Osteocyte (in vitro differentiated cells): Measurements from ENCODE around the gene LPAR3. TPM values are rescaled to one million over a fixed set of nuclear protein-coding genes. Genes with fewer than 3 reads are reported as not detected.

Experiments
- DNase-seq: peaks from one replicate; pipeline ENCODE4 v3.0.0; 2021; ENCODE audit warnings: mixed read lengths; ENCODE audit not compliant: unreplicated experiment; ENCODE audit errors: extremely low spot score
- H3K27ac Mint-ChIP-seq: one replicate; pipeline ENCODE4 v1.8.0; 2021; ENCODE audit warnings: mild to moderate bottlenecking, mixed read lengths; ENCODE audit not compliant: unreplicated experiment
- H3K27me3 Mint-ChIP-seq: one replicate; pipeline ENCODE4 v1.8.0; 2021; ENCODE audit warnings: mixed read lengths; ENCODE audit not compliant: unreplicated experiment
- H3K36me3 Mint-ChIP-seq: one replicate; pipeline ENCODE4 v1.8.0; 2021; ENCODE audit warnings: mixed read lengths; ENCODE audit not compliant: unreplicated experiment
- H3K4me1 Mint-ChIP-seq: one replicate; pipeline ENCODE4 v1.8.0; 2021; ENCODE audit warnings: mixed read lengths; ENCODE audit not compliant: unreplicated experiment
- H3K4me3 Mint-ChIP-seq: one replicate; pipeline ENCODE4 v1.8.0; 2021; ENCODE audit warnings: mild to moderate bottlenecking, moderate library complexity, mixed read lengths; ENCODE audit not compliant: unreplicated experiment
- H3K9me3 Mint-ChIP-seq: one replicate; pipeline ENCODE4 v1.8.0; 2021; ENCODE audit warnings: mixed read lengths; ENCODE audit not compliant: unreplicated experiment
- total RNA-seq: library from RNA; stranded (reverse); gene quantifications from 2 replicates; pipeline ENCODE4 v1.2.1, GENCODE V29; 2021
- TF ChIP-seq, protein P1 (sequence below): fragments of 200-600 bp; sonication (generic); IDR thresholded peaks from 2 replicates; pipeline ENCODE4 v1.5.0; 2021; ENCODE audit warnings: antibody characterized with exemption, mild to moderate bottlenecking, moderate library complexity

The LPAR3 gene
- total RNA-seq, 1 donor from 2014 or later = not detected

DNA sequence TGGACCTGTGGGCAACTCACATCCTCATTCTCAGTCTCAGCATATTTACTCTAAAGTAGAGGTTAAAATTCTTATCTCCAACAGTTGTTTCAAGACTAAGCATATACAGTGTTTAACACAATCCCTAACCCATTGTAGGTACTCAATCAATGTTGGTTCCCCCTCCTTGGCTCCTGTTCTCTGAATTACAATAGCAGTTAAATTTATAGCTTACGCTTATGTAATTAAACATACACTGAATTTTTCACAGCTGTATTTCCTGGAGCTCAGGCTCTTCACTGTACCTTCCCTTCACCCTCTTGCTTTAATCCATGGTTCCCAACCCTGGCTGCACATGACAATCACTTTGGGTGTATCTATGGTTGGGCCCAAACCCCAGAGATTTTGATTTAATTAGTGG is 89.4 kb downstream of the LPAR3 start:
- DNase-seq = no peak
- H3K4me1 Mint-ChIP-seq = no peaks in the 10 kb centered on the region
- H3K27ac Mint-ChIP-seq = no peak overlapping the region
- no peaks in the 10 kb centered on the region for H3K9me3 Mint-ChIP-seq
- no peak overlapping the region for H3K4me3 Mint-ChIP-seq
- no peaks in the 10 kb centered on the region for H3K36me3 Mint-ChIP-seq
- peaks cover 28% of the 10 kb centered on the region for H3K27me3 Mint-ChIP-seq
- TF ChIP-seq, protein P1, sequence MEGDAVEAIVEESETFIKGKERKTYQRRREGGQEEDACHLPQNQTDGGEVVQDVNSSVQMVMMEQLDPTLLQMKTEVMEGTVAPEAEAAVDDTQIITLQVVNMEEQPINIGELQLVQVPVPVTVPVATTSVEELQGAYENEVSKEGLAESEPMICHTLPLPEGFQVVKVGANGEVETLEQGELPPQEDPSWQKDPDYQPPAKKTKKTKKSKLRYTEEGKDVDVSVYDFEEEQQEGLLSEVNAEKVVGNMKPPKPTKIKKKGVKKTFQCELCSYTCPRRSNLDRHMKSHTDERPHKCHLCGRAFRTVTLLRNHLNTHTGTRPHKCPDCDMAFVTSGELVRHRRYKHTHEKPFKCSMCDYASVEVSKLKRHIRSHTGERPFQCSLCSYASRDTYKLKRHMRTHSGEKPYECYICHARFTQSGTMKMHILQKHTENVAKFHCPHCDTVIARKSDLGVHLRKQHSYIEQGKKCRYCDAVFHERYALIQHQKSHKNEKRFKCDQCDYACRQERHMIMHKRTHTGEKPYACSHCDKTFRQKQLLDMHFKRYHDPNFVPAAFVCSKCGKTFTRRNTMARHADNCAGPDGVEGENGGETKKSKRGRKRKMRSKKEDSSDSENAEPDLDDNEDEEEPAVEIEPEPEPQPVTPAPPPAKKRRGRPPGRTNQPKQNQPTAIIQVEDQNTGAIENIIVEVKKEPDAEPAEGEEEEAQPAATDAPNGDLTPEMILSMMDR = no peak

DNA sequence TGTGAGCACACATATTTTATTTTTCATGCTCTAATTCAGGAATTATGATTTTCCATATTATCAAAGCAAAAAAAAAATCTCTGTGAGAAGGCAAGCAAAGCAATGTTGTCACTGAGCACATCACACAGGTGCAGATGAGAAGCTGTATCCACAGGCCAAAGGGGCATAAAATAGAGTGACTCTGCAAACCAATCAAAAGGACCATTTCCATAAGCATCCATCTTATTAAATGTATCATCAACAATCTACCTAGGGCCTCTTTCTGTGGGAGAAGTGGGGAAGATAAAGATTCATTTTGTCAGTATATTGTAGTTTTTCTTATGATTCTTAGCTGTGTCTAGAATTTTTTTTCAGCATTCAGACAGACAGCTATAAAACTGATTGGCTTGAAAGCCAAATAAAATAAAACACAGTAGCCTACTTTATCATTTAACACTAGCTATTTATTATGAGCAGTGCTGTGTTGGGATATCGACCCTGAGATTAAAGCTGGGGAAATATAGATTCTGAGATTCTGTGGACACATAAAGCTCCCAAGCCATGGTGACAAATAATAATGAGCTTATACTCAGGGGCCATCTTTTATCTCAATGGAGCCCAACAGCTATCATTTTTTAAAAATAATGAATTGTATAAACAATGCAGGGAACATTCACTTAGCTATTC is 90.3 kb downstream of the LPAR3 start:
- no peak for DNase-seq
- Mint-ChIP-seq H3K9me3 (no peaks in the 10 kb centered on the region), H3K4me1 (no peaks in the 10 kb centered on the region), H3K27me3 (peaks cover 21% of the 10 kb centered on the region), H3K4me3 (no peak overlapping the region), H3K36me3 (no peaks in the 10 kb centered on the region), H3K27ac (no peak overlapping the region)
- TF ChIP-seq, protein P1 = no peak

DNA sequence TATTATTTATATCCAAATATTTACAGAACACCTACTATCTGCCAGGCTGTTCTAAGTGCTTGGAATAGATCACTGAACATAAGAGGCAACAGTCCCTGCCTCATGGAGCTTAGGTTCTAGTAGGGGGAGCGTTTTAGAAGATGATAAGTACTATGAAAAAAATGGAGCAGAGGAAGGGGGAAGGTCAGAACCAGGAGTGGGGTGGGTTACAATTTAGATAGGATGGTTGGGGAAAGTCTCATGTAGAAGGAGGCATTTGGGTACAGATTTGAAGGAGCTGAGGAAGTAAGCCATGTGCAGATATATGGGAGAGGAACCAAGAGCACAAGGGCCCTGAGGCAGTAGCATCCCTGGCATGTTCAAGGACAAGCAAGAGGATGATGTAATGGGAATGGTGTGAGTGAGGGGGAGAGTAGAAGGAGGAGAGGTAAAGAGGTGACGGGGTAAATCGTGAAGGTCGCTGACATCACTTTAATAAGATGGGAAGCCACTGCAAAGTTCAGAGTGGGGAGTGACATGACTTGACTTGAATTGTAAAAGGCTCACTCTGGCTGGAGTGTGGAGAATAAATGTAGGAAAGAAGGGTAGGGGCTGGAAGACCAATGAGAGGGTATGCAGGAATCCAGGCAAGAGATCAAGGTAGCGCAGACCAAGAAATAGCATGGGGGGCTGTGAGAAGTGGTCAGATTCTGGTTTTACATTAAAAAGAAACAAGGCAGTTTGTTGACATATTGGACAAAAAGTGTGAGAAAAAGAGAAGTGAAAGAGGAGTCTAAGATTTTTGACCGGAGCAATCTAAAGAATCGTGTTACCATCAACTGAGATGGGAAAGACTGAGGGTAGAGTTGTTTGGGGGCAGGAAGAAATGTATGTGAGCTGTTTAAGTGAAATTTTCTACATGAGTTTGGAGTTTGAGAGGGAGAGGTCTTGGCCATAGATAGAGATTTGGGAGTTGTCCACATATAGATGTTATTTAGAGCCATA is 92.6 kb downstream of the LPAR3 start:
- Mint-ChIP-seq H3K4me1 (no peaks in the 10 kb centered on the region), H3K36me3 (no peaks in the 10 kb centered on the region), H3K9me3 (peaks cover 4% of the 10 kb centered on the region), H3K27me3 (peaks cover 25% of the 10 kb centered on the region), H3K27ac (no peak overlapping the region), H3K4me3 (no peak overlapping the region)
- TF ChIP-seq, protein P1 = no peak
- DNase-seq = no peak

DNA sequence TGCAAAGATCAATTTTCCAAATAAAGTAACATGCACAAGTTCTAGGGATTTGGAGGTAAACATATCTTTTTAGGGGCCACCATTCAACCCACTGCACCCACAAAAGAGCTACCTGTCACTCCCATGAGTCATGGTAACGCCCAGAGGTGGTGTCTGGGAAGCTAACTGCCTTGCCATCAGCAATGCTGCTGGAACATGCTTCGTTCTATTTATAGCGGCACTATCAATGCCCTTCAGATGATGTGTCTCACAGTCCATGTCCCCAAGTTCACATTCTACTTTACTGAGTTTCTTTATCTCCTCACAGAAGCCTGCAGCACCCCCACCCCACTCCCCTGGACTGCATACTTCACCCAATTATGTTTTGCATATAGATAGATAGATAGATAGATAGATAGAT is 95.4 kb downstream of the LPAR3 start:
- H3K27me3 Mint-ChIP-seq = peaks cover 32% of the 10 kb centered on the region
- no peak overlapping the region for H3K4me3 Mint-ChIP-seq
- H3K36me3 Mint-ChIP-seq = no peaks in the 10 kb centered on the region
- H3K4me1 Mint-ChIP-seq = no peaks in the 10 kb centered on the region
- no peak for DNase-seq
- H3K27ac Mint-ChIP-seq = no peak overlapping the region
- TF ChIP-seq, protein P1 = no peak
- peaks cover 6% of the 10 kb centered on the region for H3K9me3 Mint-ChIP-seq
